GM19351 (cell line): ENCODE measurements around the gene RBFOX1.

ENCODE experiments used
- ATAC-seq: cut with Tn5 transposase; IDR thresholded peaks from one replicate; pipeline ENCODE4 v1.9.1; 2021; ENCODE audit warnings: mild to moderate bottlenecking, moderate library complexity; ENCODE audit not compliant: unreplicated experiment

Gene RBFOX1

GRCh38 chr16:7332611-7333010 is at the start of gene RBFOX1:
TSS of gene RBFOX1 (plus strand) at chr16:7332845.
- no peak for ATAC-seq

GRCh38 chr16:7284780-7285179 is 47.9 kb upstream of the RBFOX1 start:
- ATAC-seq = no peak

GRCh38 chr16:7285520-7285919 is 47.1 kb upstream of the RBFOX1 start:
- ATAC-seq = no peak

GRCh38 chr16:7289299-7289698 is 43.3 kb upstream of the RBFOX1 start:
- no peak for ATAC-seq

- ATAC-seq = no peak
Observed at GRCh38 chr16:7290682-7291081, 42.0 kb upstream of the RBFOX1 start.

- no peak for ATAC-seq
Observed at GRCh38 chr16:7294020-7294419, 38.6 kb upstream of the RBFOX1 start.

GRCh38 chr16:7303052-7303610 is 29.5 kb upstream of the RBFOX1 start:
- ATAC-seq = no peak

- ATAC-seq = no peak
Observed at GRCh38 chr16:7303660-7304200, 28.9 kb upstream of the RBFOX1 start.

GRCh38 chr16:7304279-7304678 is 28.4 kb upstream of the RBFOX1 start:
- no peak for ATAC-seq

- ATAC-seq = no peak
Observed at GRCh38 chr16:7304958-7305357, 27.7 kb upstream of the RBFOX1 start.

- ATAC-seq = no peak
Observed at GRCh38 chr16:7313170-7313569, 19.5 kb upstream of the RBFOX1 start.

GRCh38 chr16:7314163-7314562 is 18.5 kb upstream of the RBFOX1 start:
- no peak for ATAC-seq

- ATAC-seq = no peak
Observed at GRCh38 chr16:7315813-7316212, 16.8 kb upstream of the RBFOX1 start.

GRCh38 chr16:7316281-7316888 is 16.3 kb upstream of the RBFOX1 start:
- ATAC-seq = no peak

GRCh38 chr16:7317982-7318381 is 14.7 kb upstream of the RBFOX1 start:
- ATAC-seq = no peak

GRCh38 chr16:7318686-7319085 is 14.0 kb upstream of the RBFOX1 start:
- no peak for ATAC-seq

GRCh38 chr16:7319514-7319913 is 13.1 kb upstream of the RBFOX1 start:
- ATAC-seq = no peak

GRCh38 chr16:7321661-7322060 is 11.0 kb upstream of the RBFOX1 start:
- ATAC-seq = no peak

- no peak for ATAC-seq
Observed at GRCh38 chr16:7324321-7324720, 8.3 kb upstream of the RBFOX1 start.

- ATAC-seq = no peak
Observed at GRCh38 chr16:7325834-7326233, 6.8 kb upstream of the RBFOX1 start.

GRCh38 chr16:7330709-7331108 is 1.9 kb upstream of the RBFOX1 start:
- no peak for ATAC-seq

GRCh38 chr16:7331997-7332396 is 648 bp upstream of the RBFOX1 start:
- no peak for ATAC-seq
